HUDEP-2 (cell line): ENCODE measurements around the gene MLPH.

Experiments
- DNase-seq, 76 experiments: peaks; one replicate each; lab custom pipeline; 2025; ENCODE audit not compliant: unreplicated experiment in 76 of 76; lab: John Stamatoyannopoulos, UW

Gene MLPH

DNA sequence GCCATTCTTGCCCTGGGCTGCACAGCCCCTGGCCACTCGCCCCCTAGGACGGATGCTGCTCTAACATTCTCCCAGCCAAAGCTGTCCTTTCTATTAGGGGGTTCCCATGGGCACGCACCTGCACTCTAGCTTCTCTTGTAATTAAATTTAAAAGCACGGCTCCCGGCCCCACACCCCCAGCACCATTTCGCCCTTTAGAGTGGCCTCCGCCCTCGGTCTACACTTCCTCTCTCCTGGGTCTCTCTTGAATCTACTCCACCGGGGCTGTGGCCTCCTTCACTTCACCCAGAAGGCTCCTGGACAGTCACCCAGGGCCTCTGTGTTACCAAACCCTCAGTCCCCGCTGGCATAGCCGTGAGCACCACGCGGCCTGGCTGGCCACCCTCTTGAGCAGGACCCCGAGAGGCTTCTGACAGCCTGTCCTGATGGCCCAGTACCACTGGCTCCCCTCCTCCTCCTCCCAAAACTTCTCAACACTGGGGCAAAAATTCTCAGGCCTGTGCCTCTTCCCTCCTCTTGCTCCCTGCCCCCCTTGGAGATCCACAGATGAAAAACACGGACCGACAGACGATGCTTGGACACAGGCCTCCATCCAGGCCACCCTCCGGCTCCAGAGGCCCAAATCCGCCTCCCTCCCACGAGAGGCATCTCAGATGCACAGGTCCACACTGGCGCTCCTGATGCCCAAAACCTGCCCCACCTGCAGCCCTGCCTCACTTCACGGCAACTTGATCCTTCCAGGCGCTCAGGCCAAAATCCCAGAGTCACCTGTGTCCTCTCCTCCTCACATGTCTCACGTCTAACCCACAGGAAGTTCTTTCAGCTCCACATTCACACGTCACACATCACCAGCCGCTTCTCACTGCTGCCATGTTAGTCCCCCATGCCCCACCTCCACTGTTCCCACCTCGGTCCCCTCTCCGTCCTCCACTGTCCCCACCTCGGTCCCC lies 110.4 kb downstream of the MLPH start:
- no peak for DNase-seq

DNA sequence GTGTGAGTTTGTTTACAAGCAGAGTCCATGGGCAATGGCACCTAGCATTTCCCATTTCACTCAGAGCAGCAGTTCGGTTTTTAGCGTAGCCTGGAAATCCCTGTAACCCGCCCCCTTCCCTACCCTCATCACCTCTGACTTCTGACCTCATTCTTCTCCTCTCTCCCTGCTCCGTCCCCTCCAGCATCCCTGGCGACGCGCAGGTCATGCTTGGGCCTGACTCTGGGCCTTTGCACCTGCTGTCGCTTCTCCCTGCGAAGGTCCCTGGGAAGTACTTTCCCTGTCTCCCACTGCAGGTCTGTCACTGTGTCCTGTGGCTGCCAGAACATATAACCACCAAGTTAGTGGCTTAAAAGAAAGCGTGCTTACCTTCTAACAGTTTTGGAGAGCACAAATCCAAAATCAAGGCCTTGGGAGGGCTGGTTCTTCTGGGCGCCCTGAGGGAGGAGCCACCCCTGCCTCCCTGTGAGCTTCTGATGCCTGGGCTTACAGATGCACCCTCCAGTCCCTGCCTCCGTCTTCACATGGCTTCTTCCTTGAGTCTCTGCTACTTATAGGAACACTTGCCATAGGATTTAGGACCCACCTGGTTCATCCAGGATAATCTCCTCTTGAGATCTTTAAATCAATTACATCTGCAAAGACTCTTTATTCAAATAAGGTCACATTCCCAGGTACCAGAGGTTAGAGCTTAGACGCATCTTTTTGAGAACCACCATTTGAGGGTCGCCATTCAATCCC lies 111.6 kb downstream of the MLPH start:
- DNase-seq = no peak

DNA sequence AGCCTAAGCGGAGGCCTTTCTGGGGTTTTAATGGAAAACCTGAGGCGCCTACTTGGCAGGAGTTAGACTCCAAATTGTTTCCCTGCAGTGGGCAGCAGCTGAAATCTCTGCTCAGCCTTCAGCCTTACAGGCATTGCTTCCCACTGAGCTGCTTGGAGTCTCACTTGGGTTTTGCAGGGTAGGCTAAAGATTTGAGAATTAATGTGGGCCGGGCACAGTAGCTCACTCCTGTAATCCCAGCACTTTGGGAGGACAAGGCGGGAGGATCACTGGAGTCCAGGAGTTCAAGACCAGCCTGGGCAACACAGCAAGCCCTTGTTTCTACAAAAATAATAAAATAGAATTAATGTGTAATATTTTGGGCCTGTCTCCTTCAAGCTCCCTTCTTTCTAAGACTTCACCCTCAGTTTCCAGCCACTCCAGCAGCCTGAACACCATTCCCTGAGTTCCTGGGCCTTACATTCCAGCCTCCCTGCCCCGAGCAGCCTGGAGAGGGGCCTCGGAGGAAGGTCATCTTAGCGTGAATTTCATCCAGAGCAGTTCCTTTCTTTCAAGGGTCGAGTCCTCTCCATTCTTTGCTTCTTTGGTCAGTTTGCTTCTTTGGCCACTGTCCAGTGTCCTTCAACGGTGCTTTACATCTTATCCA lies 112.5 kb downstream of the MLPH start:
- DNase-seq = no peak

DNA sequence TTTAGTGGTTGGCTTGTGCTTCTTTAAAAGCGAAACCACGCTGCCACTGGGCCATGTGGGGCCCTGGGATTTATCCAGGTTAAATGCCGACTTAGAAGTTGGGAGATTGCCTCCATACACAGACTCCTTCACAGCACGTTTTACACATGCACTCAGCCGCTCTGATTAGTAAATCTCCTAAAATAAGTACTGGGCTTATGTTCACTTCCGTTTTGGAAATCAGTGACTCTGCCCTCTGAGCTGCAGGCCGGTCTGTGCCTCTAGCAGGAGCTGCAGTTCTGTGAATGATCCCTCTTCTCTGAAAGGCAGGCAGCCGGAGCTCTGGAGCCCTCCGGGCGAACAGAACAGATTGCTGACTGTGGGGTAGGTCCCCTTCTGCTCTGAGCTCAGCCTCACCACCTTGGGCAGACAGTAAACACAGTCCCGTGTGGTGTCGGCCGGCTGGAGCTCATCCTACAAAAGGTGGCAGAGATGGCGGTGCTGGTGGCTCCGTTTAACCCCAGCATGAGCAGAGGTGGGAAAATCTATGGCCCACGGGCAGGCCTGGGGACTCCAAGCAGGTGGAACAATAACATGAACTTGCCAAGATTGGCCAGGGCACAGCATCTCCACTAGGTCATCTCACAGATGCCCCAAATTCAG lies 113.3 kb downstream of the MLPH start:
- no peak for DNase-seq

DNA sequence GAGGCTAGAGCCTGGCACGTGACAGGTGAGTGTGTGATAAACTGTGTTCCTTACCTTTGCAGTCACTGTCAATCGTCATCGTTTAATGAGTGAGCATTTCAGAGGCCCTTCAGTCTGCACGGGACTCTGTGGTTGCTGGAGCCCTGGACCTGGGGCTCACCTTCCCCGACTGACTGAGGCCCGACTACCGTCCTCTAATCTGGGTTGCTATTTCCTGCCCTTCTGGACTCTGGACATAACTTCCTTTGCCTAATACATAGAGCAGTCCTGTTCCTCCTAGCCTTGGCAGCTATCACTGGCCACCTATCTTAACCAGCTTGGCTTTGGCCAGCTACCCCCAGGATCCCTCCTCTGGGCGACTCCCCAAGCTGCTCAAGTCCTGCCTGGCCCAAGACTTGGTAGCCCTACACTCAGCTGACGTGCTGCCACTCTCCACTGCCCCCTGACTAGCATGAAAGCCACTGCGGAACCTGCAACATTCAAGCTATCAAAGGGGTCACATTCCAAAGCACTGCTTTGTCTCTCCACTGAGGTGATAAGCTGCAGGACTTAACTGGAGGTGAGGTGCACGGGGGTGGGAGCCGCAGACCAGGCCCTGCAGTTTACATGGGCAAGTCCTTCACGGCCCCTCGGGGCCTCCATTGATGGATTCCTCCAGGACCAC lies 114.5 kb downstream of the MLPH start:
- DNase-seq = no peak

DNA sequence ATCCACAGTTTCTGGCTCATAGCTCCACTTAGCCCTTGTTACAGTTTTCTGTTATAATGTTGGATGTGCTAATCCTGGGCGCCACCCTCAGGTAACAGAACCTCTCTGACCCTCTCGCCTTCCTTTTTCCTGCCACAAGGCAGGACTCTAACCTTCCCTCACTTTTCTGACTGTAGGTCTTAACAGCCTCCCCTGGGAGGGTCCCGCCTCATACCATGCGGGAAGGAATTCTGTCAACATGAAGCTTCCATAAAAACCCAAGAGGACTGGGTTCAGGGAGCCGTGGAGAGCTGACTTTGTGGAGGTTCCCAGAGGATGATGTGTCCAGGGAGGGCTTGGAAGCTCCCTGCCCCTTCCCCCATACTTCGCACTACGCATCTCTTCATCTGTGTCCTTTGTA lies 115.4 kb downstream of the MLPH start:
- no peak for DNase-seq

DNA sequence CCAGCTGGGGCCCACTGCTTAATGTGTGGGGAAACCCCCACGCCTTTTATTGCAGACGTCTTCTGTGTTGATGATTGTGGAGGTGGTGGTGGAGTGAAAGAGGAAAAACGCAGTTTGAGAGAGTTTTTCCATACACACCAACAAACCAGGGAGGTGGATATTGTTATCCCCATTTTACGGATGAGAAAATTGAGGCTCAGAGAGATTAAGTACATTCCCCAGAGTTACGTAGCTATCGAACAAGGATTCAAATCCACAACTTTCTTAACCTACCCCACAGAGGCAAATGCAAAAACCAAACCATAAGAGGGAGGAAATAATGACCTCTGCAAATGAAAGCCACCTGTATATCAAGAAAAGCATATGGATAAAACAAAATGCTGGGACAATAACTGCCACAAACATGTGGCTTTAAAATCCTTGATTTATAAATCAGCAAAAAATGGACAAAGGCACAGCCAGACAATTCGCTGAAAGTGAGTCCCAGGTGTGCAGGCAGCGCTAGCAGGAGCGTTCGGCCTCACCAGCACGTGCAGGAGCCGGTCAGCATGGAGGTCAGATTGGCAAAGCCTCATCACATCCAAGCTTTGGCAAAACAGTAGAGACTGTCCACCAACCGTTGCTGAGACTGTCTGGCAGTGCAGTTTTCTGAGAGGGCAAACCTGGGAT lies 116.1 kb downstream of the MLPH start:
- no peak for DNase-seq

DNA sequence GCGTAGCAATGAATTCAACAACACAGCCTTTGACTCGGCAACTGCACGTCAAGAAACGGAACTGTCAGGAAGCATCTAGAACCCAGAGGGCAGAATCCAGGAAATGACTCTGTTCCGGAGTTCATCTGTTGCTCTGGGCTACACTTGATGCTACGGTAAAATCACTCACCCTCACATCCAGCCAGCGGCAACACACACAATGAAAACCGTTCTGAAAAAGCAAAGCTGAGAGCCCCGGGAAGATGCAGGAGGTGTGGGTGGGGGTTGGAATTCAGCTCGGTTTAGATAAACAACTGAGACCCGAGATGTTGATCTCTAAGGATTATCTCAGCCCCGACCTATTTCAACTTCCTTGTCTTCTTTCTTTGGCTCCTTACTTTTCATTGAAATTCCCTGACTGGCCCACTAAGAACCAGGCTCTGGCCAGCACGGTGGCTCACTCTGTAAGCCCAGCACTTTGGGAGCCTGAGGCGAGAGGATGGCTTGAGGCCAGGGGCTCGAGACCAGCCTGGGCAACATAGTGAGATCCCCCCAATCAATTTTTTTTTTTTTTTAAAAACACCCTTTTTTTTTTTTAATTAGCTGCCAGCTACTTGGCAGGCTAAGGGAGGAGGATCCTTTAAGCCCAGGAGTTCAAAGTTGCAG lies 116.8 kb downstream of the MLPH start:
- no peak for DNase-seq

DNA sequence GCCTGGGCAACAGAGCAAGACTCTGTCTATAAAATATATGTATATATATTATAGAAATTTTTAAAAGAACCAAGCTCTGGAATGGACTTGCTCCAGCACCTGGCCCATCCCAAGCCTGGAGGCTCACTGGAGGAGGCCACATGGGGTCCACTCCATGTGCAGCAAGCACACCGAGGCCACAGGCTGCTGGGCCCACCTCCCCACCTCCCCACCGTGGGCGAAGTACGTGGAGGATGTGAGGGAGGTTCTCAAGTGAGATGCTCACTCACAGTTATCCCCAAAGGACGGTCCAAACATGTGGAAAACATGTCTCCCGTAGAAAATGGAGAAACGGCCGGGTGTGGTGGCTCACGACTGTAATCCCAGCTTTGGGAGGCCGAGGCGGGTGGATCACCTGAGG lies 117.3 kb downstream of the MLPH start:
- no peak for DNase-seq
